ENCODE data around the gene KLHDC10. TPM values are rescaled to one million over a fixed set of nuclear protein-coding genes. Genes with fewer than 3 reads are reported as not detected.

The KLHDC10 gene
- total RNA-seq, 4 donors from 2014 or later: 17.8 to 26.9 (median 22.3) TPM

DNA sequence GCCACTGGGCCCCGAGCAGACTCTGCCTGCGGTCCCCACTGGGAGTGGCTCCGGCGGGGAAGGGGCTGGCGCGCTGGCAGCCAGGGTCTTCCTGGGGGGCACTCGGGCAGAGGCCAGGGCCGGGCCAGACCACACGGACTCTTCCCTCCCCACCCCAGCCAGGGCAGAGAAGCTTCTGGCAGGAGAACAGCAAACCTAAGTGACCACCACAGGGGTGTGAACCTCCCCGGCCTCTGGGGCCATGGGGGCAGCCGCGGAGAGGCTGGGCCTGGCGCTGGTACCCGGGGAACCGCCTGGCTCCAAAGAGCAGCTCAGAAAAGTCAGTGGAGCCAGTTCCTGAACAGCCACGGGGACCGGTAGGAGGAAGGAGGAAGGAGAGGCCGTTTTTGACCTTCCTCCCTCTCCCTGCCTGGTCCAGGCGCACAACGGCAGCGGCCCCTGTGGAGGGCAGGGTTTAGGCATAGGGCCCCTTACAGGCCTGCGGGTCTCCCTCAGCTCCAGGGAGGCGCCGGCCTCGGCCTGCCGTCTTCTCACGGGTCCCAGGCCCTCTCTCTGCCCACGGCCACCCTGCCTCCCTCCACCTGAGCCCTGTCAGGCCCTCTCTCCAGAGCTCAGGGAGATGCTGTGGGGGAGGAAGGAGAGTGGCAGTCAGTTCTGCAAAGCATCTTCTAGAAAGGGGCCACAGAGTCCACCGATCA, 83.0 kb downstream of the KLHDC10 start:
- Histone ChIP-seq H3K27me3 (no peaks in the 10 kb centered on the region), H3K4me3 (no peak overlapping the region), H3K36me3 (no peaks in the 10 kb centered on the region), H3K4me1 (peaks cover 19% of the 10 kb centered on the region), H3K9me3 (no peaks in the 10 kb centered on the region), H3K27ac (no peak overlapping the region)
- WGBS: 75% methylated on average over 19 of the region's 29 CpGs
- TF ChIP-seq POLR2A (IDR thresholded peaks at IDR 0.05) (no peak), EP300 (IDR thresholded peaks at IDR 0.05) (no peak), POLR2AphosphoS5 (IDR thresholded peaks at IDR 0.05) (no peak)
- TF ChIP-seq, protein P1, sequence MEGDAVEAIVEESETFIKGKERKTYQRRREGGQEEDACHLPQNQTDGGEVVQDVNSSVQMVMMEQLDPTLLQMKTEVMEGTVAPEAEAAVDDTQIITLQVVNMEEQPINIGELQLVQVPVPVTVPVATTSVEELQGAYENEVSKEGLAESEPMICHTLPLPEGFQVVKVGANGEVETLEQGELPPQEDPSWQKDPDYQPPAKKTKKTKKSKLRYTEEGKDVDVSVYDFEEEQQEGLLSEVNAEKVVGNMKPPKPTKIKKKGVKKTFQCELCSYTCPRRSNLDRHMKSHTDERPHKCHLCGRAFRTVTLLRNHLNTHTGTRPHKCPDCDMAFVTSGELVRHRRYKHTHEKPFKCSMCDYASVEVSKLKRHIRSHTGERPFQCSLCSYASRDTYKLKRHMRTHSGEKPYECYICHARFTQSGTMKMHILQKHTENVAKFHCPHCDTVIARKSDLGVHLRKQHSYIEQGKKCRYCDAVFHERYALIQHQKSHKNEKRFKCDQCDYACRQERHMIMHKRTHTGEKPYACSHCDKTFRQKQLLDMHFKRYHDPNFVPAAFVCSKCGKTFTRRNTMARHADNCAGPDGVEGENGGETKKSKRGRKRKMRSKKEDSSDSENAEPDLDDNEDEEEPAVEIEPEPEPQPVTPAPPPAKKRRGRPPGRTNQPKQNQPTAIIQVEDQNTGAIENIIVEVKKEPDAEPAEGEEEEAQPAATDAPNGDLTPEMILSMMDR (IDR thresholded peaks at IDR 0.05): no peak
- no peak for DNase-seq (ENCODE audit: low spot score in 2 of 2)

DNA sequence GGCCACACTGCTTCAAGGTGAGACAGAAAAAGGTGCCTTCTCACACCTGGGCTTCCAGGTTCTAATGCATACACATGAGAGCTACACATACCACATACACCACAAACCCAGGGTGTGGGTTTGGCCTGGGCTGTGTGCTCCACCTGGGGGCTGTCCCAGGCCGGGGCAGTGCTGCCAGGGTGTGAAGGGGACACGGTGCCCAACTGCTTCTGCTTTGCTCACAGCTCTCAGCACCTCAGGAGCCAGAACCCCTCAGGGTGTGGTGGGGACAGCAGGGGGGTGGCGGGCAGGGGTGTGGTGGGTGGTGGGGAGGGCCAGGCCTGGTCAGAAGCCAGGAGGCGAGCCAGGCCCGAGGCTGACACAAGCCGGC, 83.8 kb downstream of the KLHDC10 start:
- TF ChIP-seq, protein P1 (IDR thresholded peaks at IDR 0.05): no peak
- TF ChIP-seq EP300 (IDR thresholded peaks at IDR 0.05): no peak
- no peak for TF ChIP-seq POLR2AphosphoS5 (IDR thresholded peaks at IDR 0.05)
- no peak for TF ChIP-seq POLR2A (IDR thresholded peaks at IDR 0.05)
- no peak for DNase-seq (ENCODE audit: low spot score in 2 of 2)
- no CpG with 5 or more reads among the region's 6 CpGs for WGBS
- no peaks in the 10 kb centered on the region for H3K36me3 ChIP-seq
- no peak overlapping the region for H3K27ac ChIP-seq
- no peak overlapping the region for H3K4me3 ChIP-seq
- no peaks in the 10 kb centered on the region for H3K9me3 ChIP-seq
- H3K27me3 ChIP-seq: no peaks in the 10 kb centered on the region
- H3K4me1 ChIP-seq: peaks cover 19% of the 10 kb centered on the region

DNA sequence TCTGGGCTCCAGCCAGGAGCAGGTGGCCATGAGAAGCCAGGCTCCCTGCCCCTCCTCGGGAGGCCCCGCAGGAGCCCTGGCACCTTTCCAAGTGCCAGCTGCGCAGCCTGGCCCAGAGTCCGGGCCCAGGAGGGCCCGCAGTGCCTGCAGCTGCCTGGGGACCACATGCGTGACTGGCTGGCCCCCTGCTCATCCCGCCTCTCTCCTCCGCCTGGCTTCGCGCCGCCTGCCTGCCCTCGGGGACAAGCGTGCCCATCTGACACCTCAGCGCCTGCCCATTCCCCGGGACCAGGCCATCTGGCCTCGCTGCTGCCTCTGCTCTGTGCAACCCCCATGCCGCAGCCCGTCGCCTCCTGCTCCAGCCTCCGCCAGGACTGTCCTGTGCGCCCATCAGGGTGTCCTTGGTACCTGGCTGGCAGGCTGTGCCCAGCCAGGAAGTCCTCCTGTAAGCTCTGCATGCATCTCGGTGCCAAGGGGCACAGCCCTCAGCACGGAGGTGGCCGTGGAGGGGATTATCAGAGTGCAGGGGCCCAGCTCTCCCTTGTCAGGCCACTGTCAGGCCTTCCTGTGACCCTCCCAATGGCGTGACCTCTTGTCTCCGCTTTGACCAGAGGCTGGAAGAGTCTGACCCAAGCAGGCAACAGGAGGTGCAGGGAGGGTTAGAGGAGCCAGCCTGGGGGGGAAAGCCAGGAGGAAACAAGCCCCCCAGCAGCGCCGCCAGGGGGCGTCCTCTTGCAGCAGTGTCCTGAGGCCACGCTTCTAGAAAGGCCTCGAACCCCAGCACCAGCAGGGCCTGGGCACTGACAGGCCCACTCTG, 84.4 kb downstream of the KLHDC10 start:
- DNase-seq (ENCODE audit: low spot score in 2 of 2): no peak
- peaks cover 19% of the 10 kb centered on the region for H3K4me1 ChIP-seq
- TF ChIP-seq EP300 (IDR thresholded peaks at IDR 0.05): no peak
- TF ChIP-seq POLR2A (IDR thresholded peaks at IDR 0.05): no peak
- TF ChIP-seq POLR2AphosphoS5 (IDR thresholded peaks at IDR 0.05): no peak
- TF ChIP-seq, protein P1 (IDR thresholded peaks at IDR 0.05): no peak

DNA sequence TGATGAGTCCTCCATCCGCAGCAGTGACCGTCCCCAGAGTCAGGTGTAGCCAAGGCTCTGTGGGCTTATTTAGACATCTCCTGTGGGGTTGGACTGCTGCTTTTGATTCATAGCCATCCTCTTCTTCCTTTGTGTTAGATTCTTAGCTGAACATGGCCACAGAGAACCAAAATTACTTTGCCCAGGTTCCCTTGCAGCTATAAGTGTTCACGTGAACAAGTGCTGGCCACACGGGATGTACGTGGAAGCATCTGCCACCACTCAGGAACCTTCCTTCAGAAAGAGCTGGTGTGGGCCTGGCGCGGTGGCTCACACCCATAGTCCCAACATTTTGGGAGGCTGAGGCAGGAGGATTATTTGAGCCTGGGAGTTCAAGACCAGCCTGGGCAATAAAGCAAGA, 85.8 kb downstream of the KLHDC10 start:
- DNase-seq (ENCODE audit: low spot score in 2 of 2): no peak
- 98% methylated on average over 7 of the region's 7 CpGs for WGBS
- H3K4me3 ChIP-seq: no peak overlapping the region
- H3K27me3 ChIP-seq: no peaks in the 10 kb centered on the region
- H3K36me3 ChIP-seq: peaks cover 18% of the 10 kb centered on the region
- no peak overlapping the region for H3K27ac ChIP-seq
- peaks cover 19% of the 10 kb centered on the region for H3K4me1 ChIP-seq
- TF ChIP-seq POLR2AphosphoS5 (IDR thresholded peaks at IDR 0.05) (no peak), EP300 (IDR thresholded peaks at IDR 0.05) (no peak), POLR2A (IDR thresholded peaks at IDR 0.05) (no peak)
- TF ChIP-seq, protein P1 (IDR thresholded peaks at IDR 0.05): no peak
- no peaks in the 10 kb centered on the region for H3K9me3 ChIP-seq

More for the DNA sequence above, 84.4 kb downstream of the KLHDC10 start:
- no peaks in the 10 kb centered on the region for H3K9me3 ChIP-seq
- no peak overlapping the region for H3K4me3 ChIP-seq
- WGBS: 68% methylated on average over 14 of the region's 31 CpGs
- H3K27ac ChIP-seq: no peak overlapping the region
- peaks cover 4% of the 10 kb centered on the region for H3K36me3 ChIP-seq
- no peaks in the 10 kb centered on the region for H3K27me3 ChIP-seq

DNA sequence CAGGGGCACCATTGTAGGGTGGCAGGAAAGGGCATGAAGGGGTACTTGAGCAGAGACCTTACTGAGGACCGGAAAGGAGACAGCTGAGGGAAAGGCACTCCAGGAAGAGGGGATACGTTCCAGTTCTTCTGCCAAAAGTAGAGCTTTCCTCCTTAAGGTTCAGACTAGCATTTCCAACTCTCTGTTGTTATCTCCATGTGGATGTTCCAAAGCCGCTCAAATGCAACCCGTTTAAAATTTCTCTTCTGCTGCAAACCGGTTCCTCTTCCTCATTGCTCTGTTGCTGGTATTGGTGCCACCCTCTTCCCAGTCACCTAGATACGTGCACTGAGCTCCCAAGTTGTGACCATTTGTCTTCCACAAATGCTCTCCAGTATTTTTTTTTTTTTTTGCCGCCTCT, 87.4 kb downstream of the KLHDC10 start:
- Histone ChIP-seq H3K36me3 (peaks cover 34% of the 10 kb centered on the region), H3K9me3 (no peaks in the 10 kb centered on the region), H3K4me3 (no peak overlapping the region), H3K27ac (no peak overlapping the region), H3K4me1 (peaks cover 19% of the 10 kb centered on the region), H3K27me3 (no peaks in the 10 kb centered on the region)
- WGBS: 90% methylated on average over 7 of the region's 7 CpGs
- no peak for DNase-seq (ENCODE audit: low spot score in 2 of 2)
- no peak for TF ChIP-seq POLR2A (IDR thresholded peaks at IDR 0.05)
- TF ChIP-seq, protein P1 (IDR thresholded peaks at IDR 0.05): no peak
- no peak for TF ChIP-seq POLR2AphosphoS5 (IDR thresholded peaks at IDR 0.05)
- TF ChIP-seq EP300 (IDR thresholded peaks at IDR 0.05): no peak
